HepG2 (cell line): Measurements from ENCODE around the gene TGM1. TPM values are rescaled to one million over a fixed set of nuclear protein-coding genes. Genes with fewer than 3 reads are reported as not detected.

ENCODE experiments used
- ATF7 ChIP-seq, 2 experiments: fragments of 450-650 bp in 1 of 2; sonication (generic) in 1 of 2; formaldehyde crosslinking in 1 of 2; IDR thresholded peaks; 2 replicates each; pipeline versions ENCODE4 v1.4.0 to v1.6.1; 2016 to 2020; ENCODE audit warnings: antibody characterized with exemption in 1 of 2, mild to moderate bottlenecking in 1 of 2, missing genetic modification reagents in 1 of 2
- CBFB ChIP-seq: sonication (generic); formaldehyde crosslinking; IDR thresholded peaks from 2 replicates; pipeline ENCODE4 v1.4.0; 2020; ENCODE audit warnings: missing genetic modification reagents
- FOXC1 ChIP-seq: sonication (generic); formaldehyde crosslinking; IDR thresholded peaks from 2 replicates; pipeline ENCODE4 v1.8.0; 2022; ENCODE audit warnings: mild to moderate bottlenecking, missing genetic modification reagents, borderline replicate concordance
- KDM2A ChIP-seq: sonication (generic); formaldehyde crosslinking; IDR thresholded peaks from 2 replicates; pipeline ENCODE4 v1.4.0; 2020; ENCODE audit warnings: low read depth, missing genetic modification reagents, borderline replicate concordance
- MBD4 ChIP-seq: IDR thresholded peaks from 2 replicates; pipeline ENCODE4 v1.6.1; 2012; ENCODE audit warnings: low read length, inconsistent platforms, borderline replicate concordance
- PCBP1 ChIP-seq: fragments of 200-400 bp; formaldehyde crosslinking; IDR thresholded peaks from 2 replicates; pipeline ENCODE4 v1.6.1; 2017; ENCODE audit warnings: mild to moderate bottlenecking, low read depth, low read length, borderline replicate concordance
- POLR2AphosphoS5 ChIP-seq: IDR thresholded peaks from 2 replicates; pipeline ENCODE4 v1.6.1; 2012; ENCODE audit warnings: low read depth, low read length
- SAP130 ChIP-seq: IDR thresholded peaks from 2 replicates; pipeline ENCODE4 v1.6.1; 2016; ENCODE audit warnings: low read depth
- ZNF136 ChIP-seq: sonication (generic); formaldehyde crosslinking; IDR thresholded peaks from 2 replicates; pipeline ENCODE4 v1.8.1; 2022; ENCODE audit warnings: low read depth, mild to moderate bottlenecking, moderate library complexity, missing genetic modification reagents
- ZNF296 ChIP-seq: sonication (generic); formaldehyde crosslinking; conservative IDR thresholded peaks from 2 replicates; pipeline ENCODE4 v1.5.0; 2020; ENCODE audit warnings: mild to moderate bottlenecking, missing genetic modification reagents
- ZNF607 ChIP-seq: sonication (generic); formaldehyde crosslinking; IDR thresholded peaks from 2 replicates; pipeline ENCODE4 v1.5.1; 2020; ENCODE audit warnings: missing genetic modification reagents, mild to moderate bottlenecking, borderline replicate concordance
- ZNF790 ChIP-seq: sonication (generic); formaldehyde crosslinking; IDR thresholded peaks from 2 replicates; pipeline ENCODE4 v1.8.0; 2022; ENCODE audit warnings: missing genetic modification reagents, mild to moderate bottlenecking, borderline replicate concordance
- polyA plus RNA-seq, 8 experiments: library from polyadenylated mRNA; depleted of rRNA in 3 of 8; stranded (reverse) in 7 of 8; unstranded in 1 of 8; fragments of >200 nt; fragmentation: Illumina TruSeq in 4 of 8; extraction: Trizol in 4 of 8; gene quantifications; 2 replicates each; pipeline versions ENCODE4 v1.2.1 to v1.2.3, GENCODE V29; 2011 to 2016; ENCODE audit warnings: low read depth in 4 of 8, missing spikeins in 1 of 8, mixed read lengths in 1 of 8; ENCODE audit not compliant: insufficient read depth in 1 of 8
- total RNA-seq, 5 experiments: library from RNA; depleted of rRNA; stranded (reverse); fragments of >200 nt; fragmentation: Illumina TruSeq; extraction: Trizol; gene quantifications; 2 replicates each; pipeline ENCODE4 v1.2.3, GENCODE V29; 2016; ENCODE audit warnings: low read depth in 1 of 5
- TF ChIP-seq, protein P1 (sequence below): sonication (generic); formaldehyde crosslinking; conservative IDR thresholded peaks from 2 replicates; pipeline ENCODE4 v1.8.0; 2022; ENCODE audit warnings: mild to moderate bottlenecking, moderate library complexity, missing genetic modification reagents
- TF ChIP-seq, protein P2 (sequence below): sonication (generic); formaldehyde crosslinking; IDR thresholded peaks from 2 replicates; pipeline ENCODE4 v1.4.0; 2020; ENCODE audit warnings: missing genetic modification reagents
- TF ChIP-seq, protein P3 (sequence below): sonication (generic); formaldehyde crosslinking; IDR thresholded peaks from 2 replicates; pipeline ENCODE4 v1.4.0; 2020; ENCODE audit warnings: missing genetic modification reagents
- TF ChIP-seq, protein P4 (sequence below): sonication (generic); formaldehyde crosslinking; IDR thresholded peaks from 2 replicates; pipeline ENCODE4 v1.8.0; 2022; ENCODE audit warnings: missing genetic modification reagents, low read depth, mild to moderate bottlenecking, borderline replicate concordance
- TF ChIP-seq, protein P5 (sequence below): sonication (generic); formaldehyde crosslinking; IDR thresholded peaks from 2 replicates; pipeline ENCODE4 v1.8.0; 2022; ENCODE audit warnings: mild to moderate bottlenecking, missing genetic modification reagents, moderate library complexity

The TGM1 gene
- total and polyA plus RNA-seq, 2 of the 13 experiments (the other 11 are each of a cell fraction or from before 2014, with no cell fraction given): 3.2 to 10.6 TPM

DNA sequence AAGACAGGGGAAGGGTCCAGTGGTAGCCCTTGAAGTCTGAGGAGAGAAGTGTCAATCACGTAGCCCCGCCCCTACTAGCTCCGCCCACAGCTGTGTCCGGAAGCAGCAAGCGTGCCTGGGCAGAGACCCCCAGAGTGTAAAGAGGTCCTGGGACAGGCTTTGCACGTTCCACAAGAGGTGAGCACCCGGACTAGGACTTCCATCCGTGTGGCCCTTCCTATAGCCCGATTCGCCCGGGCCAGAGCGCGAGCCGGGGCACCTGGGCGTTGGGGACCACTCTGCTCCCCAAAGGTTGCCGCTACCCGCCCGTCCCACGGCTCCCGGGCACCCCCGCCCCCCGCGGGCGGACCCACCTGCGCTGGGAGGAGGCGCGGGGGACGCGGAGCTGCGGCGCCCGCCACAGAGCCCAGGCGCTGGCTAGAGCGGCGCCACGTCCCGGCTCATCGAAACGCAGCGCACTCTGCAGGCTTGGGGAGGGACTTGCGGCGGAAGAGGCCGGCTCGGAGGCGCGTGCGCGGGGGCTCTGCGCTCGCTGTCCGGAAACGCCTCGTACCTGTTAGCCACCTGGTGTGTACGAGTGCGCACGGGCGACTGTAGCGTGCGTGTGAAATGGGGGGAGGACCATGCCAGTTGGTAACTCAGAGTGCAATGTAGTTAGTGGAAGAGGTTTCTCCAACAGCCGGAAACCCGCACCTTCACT lies 8.3 kb upstream of the TGM1 start, which contains the start of gene RABGGTA (continued):
- TF ChIP-seq, protein P1, sequence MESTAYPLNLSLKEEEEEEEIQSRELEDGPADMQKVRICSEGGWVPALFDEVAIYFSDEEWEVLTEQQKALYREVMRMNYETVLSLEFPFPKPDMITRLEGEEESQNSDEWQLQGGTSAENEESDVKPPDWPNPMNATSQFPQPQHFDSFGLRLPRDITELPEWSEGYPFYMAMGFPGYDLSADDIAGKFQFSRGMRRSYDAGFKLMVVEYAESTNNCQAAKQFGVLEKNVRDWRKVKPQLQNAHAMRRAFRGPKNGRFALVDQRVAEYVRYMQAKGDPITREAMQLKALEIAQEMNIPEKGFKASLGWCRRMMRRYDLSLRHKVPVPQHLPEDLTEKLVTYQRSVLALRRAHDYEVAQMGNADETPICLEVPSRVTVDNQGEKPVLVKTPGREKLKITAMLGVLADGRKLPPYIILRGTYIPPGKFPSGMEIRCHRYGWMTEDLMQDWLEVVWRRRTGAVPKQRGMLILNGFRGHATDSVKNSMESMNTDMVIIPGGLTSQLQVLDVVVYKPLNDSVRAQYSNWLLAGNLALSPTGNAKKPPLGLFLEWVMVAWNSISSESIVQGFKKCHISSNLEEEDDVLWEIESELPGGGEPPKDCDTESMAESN (CRISPR knock-in tag): peak; percentile 100
- TF ChIP-seq ATF7 (IDR thresholded peaks at IDR 0.05) (no peak), ATF7 (CRISPR knock-in tag; IDR thresholded peaks at IDR 0.05) (peak; percentile 90), CBFB (peak; percentile 99), MBD4 (no peak), POLR2AphosphoS5 (peak; percentile 93), ZNF296 (CRISPR knock-in tag) (peak; percentile 95), ZNF790 (peak; percentile 98), PCBP1 (no peak; the same call in 1 of the 2 replicates), ZNF607 (CRISPR knock-in tag) (peak; percentile 99), ZNF136 (CRISPR knock-in tag) (peak; percentile 93), FOXC1 (CRISPR knock-in tag) (peak; percentile 100), KDM2A (peak; percentile 99), SAP130 (peak; percentile 100)
- TF ChIP-seq, protein P2, sequence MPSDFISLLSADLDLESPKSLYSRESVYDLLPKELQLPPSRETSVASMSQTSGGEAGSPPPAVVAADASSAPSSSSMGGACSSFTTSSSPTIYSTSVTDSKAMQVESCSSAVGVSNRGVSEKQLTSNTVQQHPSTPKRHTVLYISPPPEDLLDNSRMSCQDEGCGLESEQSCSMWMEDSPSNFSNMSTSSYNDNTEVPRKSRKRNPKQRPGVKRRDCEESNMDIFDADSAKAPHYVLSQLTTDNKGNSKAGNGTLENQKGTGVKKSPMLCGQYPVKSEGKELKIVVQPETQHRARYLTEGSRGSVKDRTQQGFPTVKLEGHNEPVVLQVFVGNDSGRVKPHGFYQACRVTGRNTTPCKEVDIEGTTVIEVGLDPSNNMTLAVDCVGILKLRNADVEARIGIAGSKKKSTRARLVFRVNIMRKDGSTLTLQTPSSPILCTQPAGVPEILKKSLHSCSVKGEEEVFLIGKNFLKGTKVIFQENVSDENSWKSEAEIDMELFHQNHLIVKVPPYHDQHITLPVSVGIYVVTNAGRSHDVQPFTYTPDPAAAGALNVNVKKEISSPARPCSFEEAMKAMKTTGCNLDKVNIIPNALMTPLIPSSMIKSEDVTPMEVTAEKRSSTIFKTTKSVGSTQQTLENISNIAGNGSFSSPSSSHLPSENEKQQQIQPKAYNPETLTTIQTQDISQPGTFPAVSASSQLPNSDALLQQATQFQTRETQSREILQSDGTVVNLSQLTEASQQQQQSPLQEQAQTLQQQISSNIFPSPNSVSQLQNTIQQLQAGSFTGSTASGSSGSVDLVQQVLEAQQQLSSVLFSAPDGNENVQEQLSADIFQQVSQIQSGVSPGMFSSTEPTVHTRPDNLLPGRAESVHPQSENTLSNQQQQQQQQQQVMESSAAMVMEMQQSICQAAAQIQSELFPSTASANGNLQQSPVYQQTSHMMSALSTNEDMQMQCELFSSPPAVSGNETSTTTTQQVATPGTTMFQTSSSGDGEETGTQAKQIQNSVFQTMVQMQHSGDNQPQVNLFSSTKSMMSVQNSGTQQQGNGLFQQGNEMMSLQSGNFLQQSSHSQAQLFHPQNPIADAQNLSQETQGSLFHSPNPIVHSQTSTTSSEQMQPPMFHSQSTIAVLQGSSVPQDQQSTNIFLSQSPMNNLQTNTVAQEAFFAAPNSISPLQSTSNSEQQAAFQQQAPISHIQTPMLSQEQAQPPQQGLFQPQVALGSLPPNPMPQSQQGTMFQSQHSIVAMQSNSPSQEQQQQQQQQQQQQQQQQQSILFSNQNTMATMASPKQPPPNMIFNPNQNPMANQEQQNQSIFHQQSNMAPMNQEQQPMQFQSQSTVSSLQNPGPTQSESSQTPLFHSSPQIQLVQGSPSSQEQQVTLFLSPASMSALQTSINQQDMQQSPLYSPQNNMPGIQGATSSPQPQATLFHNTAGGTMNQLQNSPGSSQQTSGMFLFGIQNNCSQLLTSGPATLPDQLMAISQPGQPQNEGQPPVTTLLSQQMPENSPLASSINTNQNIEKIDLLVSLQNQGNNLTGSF (CRISPR knock-in tag): peak; percentile 96
- TF ChIP-seq, protein P3, sequence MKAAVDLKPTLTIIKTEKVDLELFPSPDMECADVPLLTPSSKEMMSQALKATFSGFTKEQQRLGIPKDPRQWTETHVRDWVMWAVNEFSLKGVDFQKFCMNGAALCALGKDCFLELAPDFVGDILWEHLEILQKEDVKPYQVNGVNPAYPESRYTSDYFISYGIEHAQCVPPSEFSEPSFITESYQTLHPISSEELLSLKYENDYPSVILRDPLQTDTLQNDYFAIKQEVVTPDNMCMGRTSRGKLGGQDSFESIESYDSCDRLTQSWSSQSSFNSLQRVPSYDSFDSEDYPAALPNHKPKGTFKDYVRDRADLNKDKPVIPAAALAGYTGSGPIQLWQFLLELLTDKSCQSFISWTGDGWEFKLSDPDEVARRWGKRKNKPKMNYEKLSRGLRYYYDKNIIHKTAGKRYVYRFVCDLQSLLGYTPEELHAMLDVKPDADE (CRISPR knock-in tag): 0 out of 2 replicates have a peak, but pooled peaks have one; percentile 97
- TF ChIP-seq, protein P4, sequence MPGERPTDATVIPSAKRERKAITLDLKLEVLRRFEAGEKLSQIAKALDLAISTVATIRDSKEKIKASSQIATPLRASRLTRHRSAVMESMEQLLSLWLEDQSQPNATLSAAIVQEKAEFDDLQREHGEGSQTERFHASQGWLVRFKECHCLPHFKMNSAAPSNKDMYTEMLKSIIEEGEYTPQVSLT (CRISPR knock-in tag): no peak; the same call in 1 of the 2 replicates
- TF ChIP-seq, protein P5, sequence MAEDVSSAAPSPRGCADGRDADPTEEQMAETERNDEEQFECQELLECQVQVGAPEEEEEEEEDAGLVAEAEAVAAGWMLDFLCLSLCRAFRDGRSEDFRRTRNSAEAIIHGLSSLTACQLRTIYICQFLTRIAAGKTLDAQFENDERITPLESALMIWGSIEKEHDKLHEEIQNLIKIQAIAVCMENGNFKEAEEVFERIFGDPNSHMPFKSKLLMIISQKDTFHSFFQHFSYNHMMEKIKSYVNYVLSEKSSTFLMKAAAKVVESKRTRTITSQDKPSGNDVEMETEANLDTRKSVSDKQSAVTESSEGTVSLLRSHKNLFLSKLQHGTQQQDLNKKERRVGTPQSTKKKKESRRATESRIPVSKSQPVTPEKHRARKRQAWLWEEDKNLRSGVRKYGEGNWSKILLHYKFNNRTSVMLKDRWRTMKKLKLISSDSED (CRISPR knock-in tag): peak; percentile 31; the same call in 1 of the 2 replicates
